ENCODE data around the gene CHPF. TPM values are rescaled to one million over a fixed set of nuclear protein-coding genes. Genes with fewer than 3 reads are reported as not detected.

The CHPF gene
- total RNA-seq, 4 donors from 2014 or later = 44.4 to 67.8 (median 58.4) TPM

GRCh38 chr2:219548990-219549389, 5.4 kb upstream of the CHPF start:
- WGBS = 95% methylated on average over 13 of the region's 18 CpGs
- intact Hi-C loops (cut with DNase I) = no loop called here
- TF ChIP-seq POLR2AphosphoS5 (IDR thresholded peaks at IDR 0.05) = no peak
- TF ChIP-seq POLR2A (IDR thresholded peaks at IDR 0.05; ENCODE audit: low read depth) = no peak
- TF ChIP-seq, protein P1, sequence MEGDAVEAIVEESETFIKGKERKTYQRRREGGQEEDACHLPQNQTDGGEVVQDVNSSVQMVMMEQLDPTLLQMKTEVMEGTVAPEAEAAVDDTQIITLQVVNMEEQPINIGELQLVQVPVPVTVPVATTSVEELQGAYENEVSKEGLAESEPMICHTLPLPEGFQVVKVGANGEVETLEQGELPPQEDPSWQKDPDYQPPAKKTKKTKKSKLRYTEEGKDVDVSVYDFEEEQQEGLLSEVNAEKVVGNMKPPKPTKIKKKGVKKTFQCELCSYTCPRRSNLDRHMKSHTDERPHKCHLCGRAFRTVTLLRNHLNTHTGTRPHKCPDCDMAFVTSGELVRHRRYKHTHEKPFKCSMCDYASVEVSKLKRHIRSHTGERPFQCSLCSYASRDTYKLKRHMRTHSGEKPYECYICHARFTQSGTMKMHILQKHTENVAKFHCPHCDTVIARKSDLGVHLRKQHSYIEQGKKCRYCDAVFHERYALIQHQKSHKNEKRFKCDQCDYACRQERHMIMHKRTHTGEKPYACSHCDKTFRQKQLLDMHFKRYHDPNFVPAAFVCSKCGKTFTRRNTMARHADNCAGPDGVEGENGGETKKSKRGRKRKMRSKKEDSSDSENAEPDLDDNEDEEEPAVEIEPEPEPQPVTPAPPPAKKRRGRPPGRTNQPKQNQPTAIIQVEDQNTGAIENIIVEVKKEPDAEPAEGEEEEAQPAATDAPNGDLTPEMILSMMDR (IDR thresholded peaks at IDR 0.05) = no peak
- TF ChIP-seq EP300 (IDR thresholded peaks at IDR 0.05) = no peak
- H3K4me3 ChIP-seq = no peak overlapping the region
- no peak overlapping the region for H3K27ac ChIP-seq (replicated peaks in 1 of 4)
- H3K9me3 ChIP-seq = no peaks in the 10 kb centered on the region
- peaks cover 0 to 7% (median 0%) of the 10 kb centered on the region in 4 donors for H3K27me3 ChIP-seq
- no peak for DNase-seq (ENCODE audit: extremely low spot score)
- peaks cover 25 to 49% (median 39%) of the 10 kb centered on the region in 4 donors for H3K4me1 ChIP-seq
- peaks cover 0 to 24% (median 11%) of the 10 kb centered on the region in 4 donors for H3K36me3 ChIP-seq

GRCh38 chr2:219547621-219548020, 4.0 kb upstream of the CHPF start:
- H3K27me3 ChIP-seq = peaks cover 0 to 4% (median 0%) of the 10 kb centered on the region in 4 donors
- peaks cover 0 to 24% (median 11%) of the 10 kb centered on the region in 4 donors for H3K36me3 ChIP-seq
- WGBS = 92% methylated on average over 14 of the region's 26 CpGs
- no peaks in the 10 kb centered on the region for H3K9me3 ChIP-seq
- intact Hi-C loops (cut with DNase I) = no loop called here
- H3K27ac ChIP-seq (replicated peaks in 1 of 4) = no peak overlapping the region
- TF ChIP-seq, protein P1 (IDR thresholded peaks at IDR 0.05) = no peak
- TF ChIP-seq POLR2AphosphoS5 (IDR thresholded peaks at IDR 0.05) (no peak), POLR2A (IDR thresholded peaks at IDR 0.05; ENCODE audit: low read depth) (no peak), EP300 (IDR thresholded peaks at IDR 0.05) (no peak)
- H3K4me1 ChIP-seq = peaks cover 24 to 47% (median 43%) of the 10 kb centered on the region in 4 donors
- no peak overlapping the region for H3K4me3 ChIP-seq
- no peak for DNase-seq (ENCODE audit: extremely low spot score)

DNA sequence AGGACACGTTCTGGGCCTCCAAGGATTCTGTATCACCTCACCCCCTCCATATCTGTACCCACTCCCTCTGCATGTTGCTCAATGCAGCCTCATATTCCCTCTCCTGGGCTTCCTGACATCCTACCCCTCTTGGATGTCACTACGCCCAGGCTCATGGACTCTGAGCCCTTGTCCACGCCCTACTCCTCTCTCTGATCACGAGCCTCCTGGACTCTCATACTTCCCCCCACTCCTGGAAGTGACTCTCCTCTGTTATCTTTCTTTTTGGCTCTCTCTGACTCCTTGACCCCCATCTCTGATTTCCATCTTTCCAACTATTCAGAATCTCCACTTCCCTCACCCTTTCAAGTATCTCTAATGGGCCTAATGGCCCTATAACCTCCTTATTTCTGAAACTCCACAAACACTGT, 2.3 kb upstream of the CHPF start:
- no peak overlapping the region for H3K4me3 ChIP-seq
- H3K9me3 ChIP-seq = no peaks in the 10 kb centered on the region
- 73% methylated on average over 4 of the region's 4 CpGs for WGBS
- no peak overlapping the region for H3K27ac ChIP-seq (replicated peaks in 1 of 4)
- peaks cover 0 to 30% (median 15%) of the 10 kb centered on the region in 4 donors for H3K36me3 ChIP-seq
- peaks cover 26 to 47% (median 41%) of the 10 kb centered on the region in 4 donors for H3K4me1 ChIP-seq
- TF ChIP-seq EP300 (IDR thresholded peaks at IDR 0.05) = no peak
- TF ChIP-seq, protein P1 (IDR thresholded peaks at IDR 0.05) = no peak
- TF ChIP-seq POLR2AphosphoS5 (IDR thresholded peaks at IDR 0.05) = no peak
- TF ChIP-seq POLR2A (IDR thresholded peaks at IDR 0.05; ENCODE audit: low read depth) = no peak
- no peak for DNase-seq (ENCODE audit: extremely low spot score)
- intact Hi-C loops (cut with DNase I) = no loop called here
- no peaks in the 10 kb centered on the region for H3K27me3 ChIP-seq

GRCh38 chr2:219545295-219545942, 1.8 kb upstream of the CHPF start:
- H3K27ac ChIP-seq (replicated peaks in 1 of 4) = no peak overlapping the region
- H3K4me3 ChIP-seq = no peak overlapping the region
- TF ChIP-seq, protein P1 (IDR thresholded peaks at IDR 0.05) = no peak
- TF ChIP-seq POLR2A (IDR thresholded peaks at IDR 0.05; ENCODE audit: low read depth) = no peak
- no peak for TF ChIP-seq POLR2AphosphoS5 (IDR thresholded peaks at IDR 0.05)
- no peak for TF ChIP-seq EP300 (IDR thresholded peaks at IDR 0.05)
- H3K36me3 ChIP-seq = peaks cover 1 to 36% (median 19%) of the 10 kb centered on the region in 4 donors
- H3K9me3 ChIP-seq = no peaks in the 10 kb centered on the region
- no peaks in the 10 kb centered on the region for H3K27me3 ChIP-seq
- intact Hi-C loops (cut with DNase I) = no loop called here
- no peak for DNase-seq (ENCODE audit: extremely low spot score)
- WGBS = 93% methylated on average over 3 of the region's 3 CpGs
- H3K4me1 ChIP-seq = peaks cover 26 to 46% (median 39%) of the 10 kb centered on the region in 4 donors
